Thoracic aorta (tissue), 2 donors: ENCODE results near the gene TDP2. TPM values are rescaled to one million over a fixed set of nuclear protein-coding genes. Genes with fewer than 3 reads are reported as not detected.

Experiments
- ATAC-seq: fragments of 150-250 bp; one replicate; pipeline ENCODE4 v1.8.0; 2017; ENCODE audit warnings: low read depth; ENCODE audit not compliant: insufficient number of reproducible peaks, low FRiP score
- DNase-seq: peaks from one replicate; pipeline ENCODE4 v3.0.0-alpha.2; 2020; ENCODE audit warnings: low spot score
- H3K27ac ChIP-seq, 2 donors: fragments of 200-600 bp; sonication (generic); 1 replicate in 1 of 2; 2 replicates in 1 of 2; pipeline ENCODE4 v1.5.1; 2016; ENCODE audit warnings: mild to moderate bottlenecking in 2 of 2, moderate library complexity in 2 of 2
- H3K27me3 ChIP-seq: fragments of 200-600 bp; sonication (generic); replicated peaks from 2 replicates; pipeline ENCODE4 v1.6.0; 2016; ENCODE audit warnings: mild to moderate bottlenecking; ENCODE audit not compliant: insufficient read depth
- H3K36me3 ChIP-seq: fragments of 200-600 bp; sonication (generic); one replicate; pipeline ENCODE4 v1.5.1; 2016
- H3K4me1 ChIP-seq, 2 donors: fragments of 200-600 bp; sonication (generic); 1 replicate in 1 of 2; 2 replicates in 1 of 2; pipeline versions ENCODE4 v1.5.1 to v1.6.0; 2016; ENCODE audit warnings: low read depth in 2 of 2, mild to moderate bottlenecking in 1 of 2; ENCODE audit not compliant: control insufficient read depth in 1 of 2
- H3K4me3 ChIP-seq: fragments of 200-600 bp; sonication (generic); 2 replicates; pipeline ENCODE4 v1.5.1; 2016; ENCODE audit warnings: mild to moderate bottlenecking
- H3K9me3 ChIP-seq: fragments of 200-600 bp; sonication (generic); 2 replicates; pipeline ENCODE4 v1.5.1; 2016
- total RNA-seq, 2 donors: library from RNA; depleted of rRNA; stranded (reverse); fragments of >200 nt; gene quantifications; one replicate each; pipeline versions ENCODE4 v1.1.0 to v1.2.3, GENCODE V29; 2016
- TF ChIP-seq, protein P1 (sequence below): fragments of 200-600 bp; sonication (generic); IDR thresholded peaks from one replicate; pipeline ENCODE4 v1.5.1; 2019; ENCODE audit warnings: antibody characterized with exemption

The TDP2 gene
- total RNA-seq, 2 donors from 2014 or later: 31.1 to 40.3 TPM

DNA sequence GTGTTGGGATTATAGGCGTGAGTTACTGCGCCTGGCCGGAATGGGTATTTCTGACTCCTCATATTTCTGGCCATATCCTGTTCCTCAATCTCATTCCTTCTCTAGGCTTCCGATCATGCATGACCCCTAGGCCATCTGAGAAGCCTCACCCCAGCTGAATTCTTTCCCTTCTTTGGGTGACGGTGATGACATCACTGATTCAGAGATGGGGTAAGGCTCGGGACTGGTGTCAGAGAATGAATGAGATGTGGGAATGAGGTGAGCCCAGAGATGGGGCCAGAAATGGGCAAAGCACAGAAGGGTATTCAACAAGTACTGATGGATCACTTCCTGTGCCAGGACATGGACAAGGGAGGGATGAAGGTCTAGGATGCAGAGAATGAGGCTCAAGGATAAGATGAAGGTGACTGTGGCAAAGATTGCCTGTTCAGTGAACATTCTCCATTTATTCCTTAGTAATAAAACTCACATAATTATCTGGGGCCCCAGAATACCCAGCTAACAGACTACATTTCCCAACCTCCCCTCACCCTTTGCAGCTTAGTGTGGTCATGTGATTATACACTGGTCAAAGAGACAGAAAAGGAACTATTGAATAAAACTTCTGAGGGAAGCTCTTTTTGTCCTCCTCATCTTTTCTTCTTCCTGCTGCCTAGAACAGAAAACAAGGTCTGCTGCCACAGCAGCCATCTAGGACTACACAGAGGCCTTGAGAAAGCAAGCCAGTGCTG lies 60.3 kb downstream of the TDP2 start:
- TF ChIP-seq, protein P1, sequence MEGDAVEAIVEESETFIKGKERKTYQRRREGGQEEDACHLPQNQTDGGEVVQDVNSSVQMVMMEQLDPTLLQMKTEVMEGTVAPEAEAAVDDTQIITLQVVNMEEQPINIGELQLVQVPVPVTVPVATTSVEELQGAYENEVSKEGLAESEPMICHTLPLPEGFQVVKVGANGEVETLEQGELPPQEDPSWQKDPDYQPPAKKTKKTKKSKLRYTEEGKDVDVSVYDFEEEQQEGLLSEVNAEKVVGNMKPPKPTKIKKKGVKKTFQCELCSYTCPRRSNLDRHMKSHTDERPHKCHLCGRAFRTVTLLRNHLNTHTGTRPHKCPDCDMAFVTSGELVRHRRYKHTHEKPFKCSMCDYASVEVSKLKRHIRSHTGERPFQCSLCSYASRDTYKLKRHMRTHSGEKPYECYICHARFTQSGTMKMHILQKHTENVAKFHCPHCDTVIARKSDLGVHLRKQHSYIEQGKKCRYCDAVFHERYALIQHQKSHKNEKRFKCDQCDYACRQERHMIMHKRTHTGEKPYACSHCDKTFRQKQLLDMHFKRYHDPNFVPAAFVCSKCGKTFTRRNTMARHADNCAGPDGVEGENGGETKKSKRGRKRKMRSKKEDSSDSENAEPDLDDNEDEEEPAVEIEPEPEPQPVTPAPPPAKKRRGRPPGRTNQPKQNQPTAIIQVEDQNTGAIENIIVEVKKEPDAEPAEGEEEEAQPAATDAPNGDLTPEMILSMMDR: no peak
- Histone ChIP-seq H3K4me1 (no peaks in the 10 kb centered on the region), H3K4me3 (no peak overlapping the region), H3K27me3 (no peaks in the 10 kb centered on the region), H3K27ac (no peak overlapping the region), H3K36me3 (no peaks in the 10 kb centered on the region), H3K9me3 (no peaks in the 10 kb centered on the region)
- DNase-seq (no peak), ATAC-seq (no peak)

DNA sequence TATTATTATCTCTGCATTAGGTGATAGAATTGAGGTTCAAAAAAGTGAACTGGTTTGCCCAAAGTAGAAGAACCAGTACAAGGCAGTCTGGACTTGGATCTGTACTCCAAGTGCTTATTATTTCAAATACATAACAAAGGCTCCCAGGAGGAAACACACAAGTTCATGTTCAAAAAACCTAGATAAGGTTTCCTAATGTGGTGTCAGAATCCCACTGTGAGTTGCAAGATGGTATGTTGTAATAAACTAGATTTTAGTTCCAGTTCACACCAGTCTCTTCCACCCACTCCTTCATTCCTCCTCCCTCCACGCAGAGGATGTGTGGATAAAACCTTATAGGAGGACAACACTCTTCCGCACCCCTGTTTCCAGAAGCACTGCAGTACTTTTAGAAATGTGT lies 63.5 kb downstream of the TDP2 start:
- no peaks in the 10 kb centered on the region for H3K4me1 ChIP-seq
- no peak for ATAC-seq

DNA sequence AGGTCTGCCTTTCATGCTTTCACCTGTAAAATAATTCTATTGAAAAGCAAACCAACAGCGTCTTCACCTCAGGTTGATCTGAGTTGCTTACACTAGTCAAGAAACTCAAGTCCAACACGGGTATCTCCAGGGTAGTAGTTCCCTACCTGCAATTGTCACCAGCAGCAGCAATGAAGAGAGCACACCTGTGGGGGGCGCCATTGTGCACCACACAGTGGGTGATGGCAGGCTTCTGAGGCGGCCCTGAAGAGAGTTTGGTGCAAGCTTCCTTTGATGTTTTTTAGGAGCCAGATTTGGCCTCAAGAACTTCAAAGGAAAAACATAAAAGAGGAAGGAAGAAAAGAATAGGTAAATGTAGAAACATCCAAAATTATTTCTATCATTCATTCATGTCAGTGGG lies 65.8 kb downstream of the TDP2 start:
- H3K36me3 ChIP-seq: no peaks in the 10 kb centered on the region
- no peaks in the 10 kb centered on the region for H3K4me1 ChIP-seq
- no peaks in the 10 kb centered on the region for H3K9me3 ChIP-seq
- no peak overlapping the region for H3K4me3 ChIP-seq
- H3K27ac ChIP-seq: no peak overlapping the region
- no peaks in the 10 kb centered on the region for H3K27me3 ChIP-seq
- TF ChIP-seq, protein P1: no peak
- no peak for ATAC-seq
- no peak for DNase-seq

More for the DNA sequence above, 63.5 kb downstream of the TDP2 start:
- DNase-seq: no peak
- Histone ChIP-seq H3K4me3 (no peak overlapping the region), H3K36me3 (no peaks in the 10 kb centered on the region), H3K27me3 (no peaks in the 10 kb centered on the region), H3K9me3 (no peaks in the 10 kb centered on the region), H3K27ac (no peak overlapping the region)
- TF ChIP-seq, protein P1: no peak

Other genes with a start within 250 kb of the TDP2 start
- gene GPLD1, start 177.3 kb downstream of the TDP2 start, total RNA-seq: 10 to 100 TPM; 22.3 to 30.3 TPM
- 1 to 10 TPM; 4.6 to 6.2 TPM for gene ALDH5A1, start 171.9 kb downstream of the TDP2 start, total RNA-seq
- gene KIAA0319, start 20.7 kb downstream of the TDP2 start, total RNA-seq: not detected
- gene ACOT13, start 178 bp upstream of the TDP2 start, total RNA-seq: 1 to 10 TPM; 2.5 to 5.8 TPM
- gene C6orf62, start 52.3 kb upstream of the TDP2 start, total RNA-seq: 10 to 100 TPM; 37.6 to 72.2 TPM
- gene GMNN, start 108.0 kb upstream of the TDP2 start, total RNA-seq: 1 to 10 TPM; 5.4 to 6.8 TPM
- gene ARMH2, start 132.0 kb upstream of the TDP2 start, total RNA-seq: not detected